PC-3 (cell line): Measurements from ENCODE around the gene PARP12. TPM values are rescaled to one million over a fixed set of nuclear protein-coding genes. Genes with fewer than 3 reads are reported as not detected.

Source experiments
- ATAC-seq: fragments of 200-7000 bp; cut with Tn5 transposase; 2 replicates; pipeline ENCODE4 v1.9.1; 2020; ENCODE audit warnings: mild to moderate bottlenecking, moderate library complexity
- BruUV-seq: library from RNA; stranded (reverse); fragments of 400-500 nt; replicated peaks from 2 replicates; lab custom pipeline; 2021; lab: Mats Ljungman, UMichigan
- CTCF ChIA-PET: fragments of 300-600 bp; sonication (Branson Sonifier 250); formaldehyde crosslinking; loops from one replicate; lab custom pipeline; 2022; ENCODE audit warnings: antibody characterized with exemption; lab: Charles Lee
- POLR2A ChIA-PET: fragments of 300-600 bp; sonication (Branson Sonifier 250); formaldehyde crosslinking; loops from one replicate; lab custom pipeline; 2022; ENCODE audit warnings: antibody characterized with exemption; ENCODE audit not compliant: unreplicated experiment; lab: Charles Lee
- DNase-seq: peaks from one replicate; pipeline ENCODE4 v3.0.0-alpha.2; 2015
- H2AFZ ChIP-seq: fragments of 300-600 bp; sonication (generic); 2 replicates; pipeline ENCODE4 v1.6.0; 2016; ENCODE audit warnings: antibody characterized with exemption, low read length
- H3F3A ChIP-seq: fragments of 300-600 bp; sonication (generic); one replicate; pipeline ENCODE4 v1.6.0; 2017; ENCODE audit warnings: antibody characterized with exemption, low read length, control low read depth, mild to moderate bottlenecking; ENCODE audit not compliant: unreplicated experiment
- H3K27ac ChIP-seq: fragments of 300-600 bp; sonication (generic); 2 replicates; pipeline ENCODE4 v1.5.1; 2016; ENCODE audit warnings: mild to moderate bottlenecking, low read length
- H3K27me3 ChIP-seq: fragments of 300-600 bp; sonication (generic); 2 replicates; pipeline ENCODE4 v1.6.1; 2016; ENCODE audit warnings: low read length, mixed read lengths
- H3K36me3 ChIP-seq: fragments of 300-600 bp; sonication (generic); 2 replicates; pipeline ENCODE4 v1.6.1; 2016; ENCODE audit warnings: low read depth, mixed run types, low read length, mixed read lengths
- H3K4me1 ChIP-seq: fragments of 300-600 bp; sonication (generic); 2 replicates; pipeline ENCODE4 v1.5.1; 2016; ENCODE audit warnings: low read length; ENCODE audit not compliant: insufficient read depth
- H3K4me2 ChIP-seq: fragments of 300-600 bp; sonication (generic); 2 replicates; pipeline ENCODE4 v1.6.0; 2016; ENCODE audit warnings: low read length
- H3K4me3 ChIP-seq: fragments of 300-600 bp; sonication (generic); 2 replicates; pipeline ENCODE4 v1.5.1; 2016; ENCODE audit warnings: mild to moderate bottlenecking, low read length, mixed read lengths
- H3K79me2 ChIP-seq: fragments of 300-600 bp; sonication (generic); 2 replicates; pipeline ENCODE4 v1.6.1; 2017; ENCODE audit warnings: low read length, mixed read lengths
- H3K9ac ChIP-seq: fragments of 300-600 bp; sonication (generic); 2 replicates; pipeline ENCODE4 v1.6.0; 2016; ENCODE audit warnings: mild to moderate bottlenecking, low read length
- H3K9me2 ChIP-seq: fragments of 300-600 bp; sonication (generic); replicated peaks from 2 replicates; pipeline ENCODE4 v1.6.1; 2016; ENCODE audit warnings: mixed run types, low read length, mixed read lengths
- H3K9me3 ChIP-seq: fragments of 300-600 bp; sonication (generic); 2 replicates; pipeline ENCODE4 v1.6.1; 2016; ENCODE audit warnings: low read length, mixed read lengths
- H4K20me1 ChIP-seq: fragments of 300-600 bp; sonication (generic); 2 replicates; pipeline ENCODE4 v1.6.1; 2016; ENCODE audit warnings: low read length, mixed read lengths
- CTCF ChIP-seq: fragments of 300-600 bp; sonication (generic); conservative IDR thresholded peaks from 2 replicates; pipeline ENCODE4 v1.5.1; 2017; ENCODE audit warnings: antibody characterized with exemption, low read depth, mild to moderate bottlenecking, low read length
- EZH2 ChIP-seq: fragments of 300-600 bp; sonication (generic); IDR thresholded peaks from one replicate; pipeline ENCODE4 v1.6.1; 2017; ENCODE audit warnings: antibody characterized with exemption, mild to moderate bottlenecking, low read length; ENCODE audit not compliant: unreplicated experiment
- EZH2phosphoT487 ChIP-seq: fragments of 300-600 bp; sonication (generic); IDR thresholded peaks from 2 replicates; pipeline ENCODE4 v1.6.1; 2018; ENCODE audit warnings: mild to moderate bottlenecking, antibody characterized with exemption, low read length, borderline replicate concordance
- intact Hi-C: fragments of 100-400 bp; cut with micrococcal nuclease; formaldehyde crosslinking; loops from 2 replicates; pipeline ENCODE4 v1.9.0; 2023
- total RNA-seq: library from RNA; depleted of rRNA; stranded (reverse); fragments of >200 nt; gene quantifications from 2 replicates; pipeline ENCODE4 v1.2.3, GENCODE V29; 2014

Gene PARP12
- total RNA-seq, 1 experiment from 2014 or later: 28.1 TPM

- DNase-seq (no peak), ATAC-seq (no peak)
- H3K9me3 ChIP-seq: no peaks in the 10 kb centered on the region
- H3K9ac ChIP-seq: no peak overlapping the region
- H3F3A ChIP-seq: no peaks in the 10 kb centered on the region
- no TSS peak for BruUV-seq
- peaks cover 17% of the 10 kb centered on the region for H3K4me1 ChIP-seq
- no peaks in the 10 kb centered on the region for H4K20me1 ChIP-seq
- POLR2A ChIA-PET: no interaction called here
- H3K79me2 ChIP-seq: no peaks in the 10 kb centered on the region
- CTCF ChIA-PET: no interaction called here
- H2AFZ ChIP-seq: no peak overlapping the region
- H3K27me3 ChIP-seq: no peaks in the 10 kb centered on the region
- H3K4me3 ChIP-seq: no peak overlapping the region
- no peak overlapping the region for H3K27ac ChIP-seq
- H3K36me3 ChIP-seq: no peaks in the 10 kb centered on the region; the same call in 1 of the 2 replicates
- H3K4me2 ChIP-seq: no peak overlapping the region
- no peaks in the 10 kb centered on the region for H3K9me2 ChIP-seq
- TF ChIP-seq CTCF (no peak), EZH2phosphoT487 (no peak), EZH2 (no peak)
- intact Hi-C loops: no loop called here
Measured at GRCh38 chr7:140039896-140040295, 22.9 kb downstream of the PARP12 start.

- no peaks in the 10 kb centered on the region for H3F3A ChIP-seq
- no peak overlapping the region for H3K27ac ChIP-seq
- no peaks in the 10 kb centered on the region for H3K9me2 ChIP-seq
- no peaks in the 10 kb centered on the region for H3K27me3 ChIP-seq
- H3K79me2 ChIP-seq: no peaks in the 10 kb centered on the region
- ChIA-PET POLR2A (no interaction called here), CTCF (no interaction called here)
- DNase-seq (no peak), ATAC-seq (no peak)
- TF ChIP-seq CTCF: no peak
- TF ChIP-seq EZH2phosphoT487: no peak
- TF ChIP-seq EZH2: no peak
- BruUV-seq: no TSS peak
- H3K4me1 ChIP-seq: peaks cover 17% of the 10 kb centered on the region
- no peaks in the 10 kb centered on the region for H4K20me1 ChIP-seq
- peaks cover under 1% of the 10 kb centered on the region; the same call in 1 of the 2 replicates for H3K36me3 ChIP-seq
- H3K9ac ChIP-seq: no peak overlapping the region
- H3K4me3 ChIP-seq: no peak overlapping the region
- intact Hi-C loops: no loop called here
- no peak overlapping the region for H2AFZ ChIP-seq
- H3K9me3 ChIP-seq: no peaks in the 10 kb centered on the region
- no peak overlapping the region for H3K4me2 ChIP-seq
Measured at GRCh38 chr7:140039066-140039465, 23.7 kb downstream of the PARP12 start.

- H3K4me2 ChIP-seq: peak overlapping the region; percentile 67
- no peaks in the 10 kb centered on the region for H3K79me2 ChIP-seq
- H3K27me3 ChIP-seq: no peaks in the 10 kb centered on the region
- ChIA-PET CTCF (no interaction called here), POLR2A (no interaction called here)
- TF ChIP-seq EZH2phosphoT487 (no peak), EZH2 (no peak), CTCF (no peak)
- no peak overlapping the region for H3K9ac ChIP-seq
- no TSS peak for BruUV-seq
- H3K4me3 ChIP-seq: no peak overlapping the region
- DNase-seq: no peak
- no peak overlapping the region for H2AFZ ChIP-seq
- peaks cover 5% of the 10 kb centered on the region for H3K36me3 ChIP-seq
- H3K9me2 ChIP-seq: no peaks in the 10 kb centered on the region
- peaks cover 33% of the 10 kb centered on the region for H3K4me1 ChIP-seq
- intact Hi-C loops: no loop called here
- no peaks in the 10 kb centered on the region for H3K9me3 ChIP-seq
- peak; percentile 4; the same call in 1 of the 2 replicates for ATAC-seq
- H3K27ac ChIP-seq: peak overlapping the region; percentile 45
- H4K20me1 ChIP-seq: no peaks in the 10 kb centered on the region
- H3F3A ChIP-seq: no peaks in the 10 kb centered on the region
Measured at GRCh38 chr7:140036224-140036962, 26.4 kb downstream of the PARP12 start.
